Stimulated activated CD4-positive, alpha-beta T cell treated with anti-CD3 and anti-CD28 coated beads, Interleukin-4, amount 100 ng/mL, for 4 hours (primary cell): Measurements from ENCODE around the gene LRTM1.

Experiments
- DNase-seq, 2 experiments: peaks; one replicate each; pipeline ENCODE4 v3.0.0-alpha.2; 2020

The LRTM1 gene

DNA sequence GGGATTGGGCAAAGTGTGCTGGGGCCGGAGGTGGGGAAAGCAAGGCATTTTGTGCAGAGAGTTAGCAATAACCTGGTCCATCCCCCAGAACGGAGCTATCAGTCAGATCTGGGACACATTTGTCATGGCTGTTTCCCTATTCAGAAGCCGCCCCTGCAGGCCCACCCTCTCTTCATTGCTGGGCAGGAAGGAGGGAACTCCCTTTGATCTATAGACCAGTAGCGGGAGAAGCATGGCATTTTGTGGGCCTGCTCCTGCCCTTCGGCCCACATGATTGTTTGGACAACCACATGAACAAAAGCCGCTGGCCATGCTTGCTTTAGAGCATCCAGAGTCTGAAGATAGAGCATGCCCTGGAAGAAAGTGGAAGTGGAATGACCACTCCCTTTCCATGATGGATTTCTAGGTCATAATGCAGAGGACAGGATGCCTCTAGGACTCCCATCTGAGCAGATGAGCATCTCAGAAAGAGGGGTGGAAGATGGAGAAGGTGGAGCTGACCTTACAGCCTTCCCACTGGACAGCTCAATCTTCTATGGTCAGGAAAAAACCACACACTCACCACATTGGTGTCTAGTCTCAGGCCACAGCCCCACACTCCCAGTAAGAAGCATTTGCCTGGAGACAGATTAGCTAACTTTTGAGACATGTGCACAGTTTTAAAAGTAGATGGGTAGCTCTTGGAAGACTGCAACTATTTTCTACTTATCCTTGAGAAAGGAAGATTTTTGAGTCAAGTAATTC lies 11.9 kb upstream of the LRTM1 start:
- DNase-seq, result no peak

DNA sequence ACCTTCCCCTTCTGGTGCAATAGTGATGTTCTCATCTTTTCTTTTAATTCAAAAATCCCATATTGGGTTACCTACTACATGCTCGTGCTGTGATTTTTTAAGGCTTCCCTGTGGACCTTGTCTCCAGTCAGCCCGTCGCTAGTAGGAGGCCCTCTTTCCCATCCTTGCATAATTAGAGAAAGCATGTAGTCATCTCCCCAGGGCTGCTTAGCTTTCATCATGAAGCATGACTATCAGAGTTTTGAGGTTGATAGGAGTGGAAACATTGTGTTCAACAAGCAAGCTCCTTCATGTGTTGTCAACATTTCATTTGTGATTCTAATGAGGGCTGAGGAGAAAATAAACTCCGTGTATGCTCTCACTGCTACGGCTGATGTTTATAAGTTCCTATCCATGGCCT lies 8.7 kb upstream of the LRTM1 start:
- no peak for DNase-seq

DNA sequence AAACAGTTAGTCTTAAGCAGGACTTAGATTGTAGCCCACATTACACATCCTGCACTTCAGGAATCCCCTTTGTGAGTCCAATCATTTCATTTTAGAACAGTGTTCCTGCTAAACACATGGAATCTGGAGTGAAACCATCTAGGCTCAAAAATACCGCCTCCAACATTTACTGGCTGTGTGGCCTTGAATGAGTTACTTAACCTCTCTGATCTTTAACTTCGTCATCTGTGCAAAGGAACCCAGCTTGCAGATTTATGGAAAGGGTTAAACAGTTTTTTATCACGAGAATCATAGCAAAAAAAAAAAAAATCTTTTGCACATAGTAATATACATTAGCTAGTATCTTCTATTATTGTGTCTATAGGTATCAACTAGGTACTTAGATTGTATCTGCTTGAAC lies 8.0 kb upstream of the LRTM1 start:
- no peak for DNase-seq

DNA sequence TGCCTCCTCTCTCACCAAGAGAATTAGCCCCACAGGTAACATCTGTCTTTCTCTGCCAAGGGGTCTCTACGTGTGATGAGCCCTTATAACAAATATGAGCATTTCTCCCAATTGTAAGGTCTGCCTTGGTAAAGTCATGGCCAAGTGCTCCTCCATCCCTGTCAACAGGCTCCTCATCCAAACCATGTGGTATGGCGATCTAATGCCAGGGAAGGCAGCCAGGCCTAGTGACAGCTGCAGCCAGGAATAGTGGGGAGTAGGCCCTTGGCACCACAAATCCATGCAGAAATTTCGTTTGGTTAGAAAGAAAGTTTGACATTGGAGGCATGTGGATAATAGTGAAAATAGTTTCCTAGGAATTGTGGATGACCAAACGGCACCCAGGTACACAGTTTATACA lies 4.7 kb upstream of the LRTM1 start:
- DNase-seq, result no peak

DNA sequence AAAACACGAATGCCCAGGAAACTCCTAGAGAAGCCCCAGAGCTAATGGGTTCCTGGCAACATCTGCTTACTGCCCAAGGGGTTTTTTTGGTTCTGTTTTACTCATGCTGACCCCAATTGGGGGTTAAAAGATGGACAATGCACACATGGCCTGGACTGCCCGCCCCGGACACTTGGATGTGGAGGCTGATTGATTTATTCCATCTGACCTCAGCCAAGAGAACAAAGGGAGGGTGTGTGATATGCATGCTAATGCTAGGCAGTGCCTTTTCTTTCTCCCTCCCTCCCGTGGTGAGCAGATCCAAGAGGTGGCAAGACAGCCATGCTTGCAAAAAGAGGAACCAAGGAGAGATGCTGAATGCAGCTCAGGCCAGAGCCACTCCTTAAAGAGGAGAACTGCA lies 3.3 kb upstream of the LRTM1 start:
- no peak for DNase-seq

DNA sequence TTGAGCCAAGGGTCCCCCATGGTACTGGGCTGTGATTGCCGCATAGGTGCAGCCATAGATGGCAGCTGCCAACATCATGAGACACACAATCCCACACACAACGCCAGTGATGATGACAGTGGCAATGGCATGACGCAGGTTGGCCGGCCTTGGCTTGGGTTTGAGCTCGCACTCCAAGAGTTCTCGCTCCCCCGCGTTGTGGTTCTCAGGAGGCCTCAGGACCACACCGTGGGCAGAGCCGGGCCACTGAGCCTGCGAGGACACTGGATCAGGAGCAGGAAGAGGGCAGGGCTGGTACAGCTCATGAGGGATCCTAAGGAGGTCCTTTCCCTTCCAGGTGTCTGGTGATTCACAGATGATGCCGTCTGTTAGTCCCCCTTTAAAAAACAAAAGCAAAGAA lies 9.3 kb downstream of the LRTM1 start:
- DNase-seq, result no peak

DNA sequence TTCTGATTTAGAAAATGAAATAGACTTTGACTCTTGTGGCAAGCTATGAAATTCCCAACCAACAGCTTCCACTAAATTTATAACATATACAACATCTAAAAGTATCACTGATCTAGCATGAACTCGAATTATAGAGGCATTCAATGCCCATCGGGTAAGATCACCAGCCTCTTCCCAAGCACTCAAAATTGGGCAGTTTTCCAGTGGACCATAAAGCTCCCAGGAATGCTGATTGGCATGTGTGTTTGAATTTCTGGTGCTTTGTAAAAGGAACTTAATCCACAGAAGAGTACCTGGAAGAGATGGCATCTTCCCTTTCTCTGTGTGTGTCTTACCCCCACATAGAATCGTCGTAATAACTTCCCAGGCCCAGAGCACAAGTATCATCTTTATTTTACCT lies 10.0 kb downstream of the LRTM1 start:
- DNase-seq, result no peak

DNA sequence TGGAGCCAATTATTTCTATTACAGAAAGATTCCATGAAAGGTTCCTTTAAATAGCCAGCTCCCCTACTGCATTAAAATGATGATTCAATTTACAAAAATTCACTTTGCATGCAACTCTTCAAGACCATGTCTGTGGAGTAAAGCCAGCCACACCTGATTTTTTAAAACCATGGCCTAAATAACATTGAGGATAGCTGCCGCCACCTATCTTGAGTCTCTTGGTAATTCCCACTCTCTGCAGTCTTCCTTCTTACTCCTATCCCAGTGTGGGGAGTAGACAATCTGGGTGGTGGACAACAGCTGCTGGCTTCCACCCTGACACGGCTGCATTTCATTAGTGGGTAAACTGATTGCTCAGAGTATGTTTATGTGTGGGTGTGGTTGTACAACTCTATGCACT lies 10.7 kb downstream of the LRTM1 start:
- DNase-seq, result no peak

DNA sequence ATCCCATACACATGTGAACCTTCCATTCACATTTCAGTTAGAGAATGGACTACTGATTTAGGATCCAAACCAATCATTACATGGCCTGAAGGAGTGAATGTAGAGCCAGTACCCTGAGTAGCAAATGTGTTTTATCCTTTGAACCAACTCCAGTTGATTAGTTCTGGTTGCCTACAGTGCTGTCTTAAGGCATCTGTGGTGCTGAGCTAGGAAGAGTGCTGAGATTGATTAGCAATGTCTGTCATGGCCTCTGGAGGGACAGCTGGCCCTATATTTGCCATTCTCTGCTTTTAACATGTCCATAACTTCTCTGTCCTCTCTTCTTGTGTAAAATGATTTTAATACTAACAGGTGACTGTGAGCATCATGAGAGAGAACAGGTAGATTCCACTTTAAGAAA lies 11.1 kb downstream of the LRTM1 start:
- DNase-seq, result no peak

DNA sequence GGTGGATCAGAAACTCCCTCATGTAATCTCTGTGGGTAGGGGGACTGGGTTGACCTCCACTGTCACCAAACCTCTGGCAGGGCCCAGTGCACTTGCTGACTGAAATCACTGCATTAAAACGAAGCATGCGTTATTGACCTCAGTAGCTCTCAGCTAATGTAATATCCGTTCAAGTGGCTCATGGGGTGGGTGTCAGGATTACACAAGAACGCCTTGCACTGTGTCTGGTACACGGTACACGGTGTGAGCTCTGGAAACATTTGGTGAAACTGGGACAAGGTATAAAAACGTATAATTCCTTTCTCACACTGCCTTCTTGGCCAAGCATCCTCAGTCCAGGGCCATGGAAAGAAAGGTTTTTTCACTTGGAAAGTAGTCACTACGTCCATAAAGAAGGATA lies 11.9 kb downstream of the LRTM1 start:
- DNase-seq, result no peak

DNA sequence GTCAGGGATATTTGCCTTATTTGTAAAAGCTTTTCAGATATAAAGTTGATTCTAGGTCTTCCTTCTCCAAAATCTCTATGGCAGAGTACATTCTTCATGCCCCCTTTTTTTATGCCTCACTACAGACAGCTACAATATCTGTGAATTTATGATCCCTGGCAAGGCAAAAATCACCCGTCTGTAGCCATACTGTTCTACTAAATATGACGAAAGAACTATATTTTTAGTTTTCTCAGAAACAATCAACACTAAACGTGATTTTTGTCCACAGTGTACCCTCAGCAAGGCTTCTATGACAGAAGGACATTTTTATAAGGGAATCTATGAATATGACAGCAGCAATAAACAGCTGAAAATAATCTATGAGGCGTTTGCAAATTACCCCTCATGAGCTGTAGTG lies 12.7 kb downstream of the LRTM1 start:
- DNase-seq, result no peak

DNA sequence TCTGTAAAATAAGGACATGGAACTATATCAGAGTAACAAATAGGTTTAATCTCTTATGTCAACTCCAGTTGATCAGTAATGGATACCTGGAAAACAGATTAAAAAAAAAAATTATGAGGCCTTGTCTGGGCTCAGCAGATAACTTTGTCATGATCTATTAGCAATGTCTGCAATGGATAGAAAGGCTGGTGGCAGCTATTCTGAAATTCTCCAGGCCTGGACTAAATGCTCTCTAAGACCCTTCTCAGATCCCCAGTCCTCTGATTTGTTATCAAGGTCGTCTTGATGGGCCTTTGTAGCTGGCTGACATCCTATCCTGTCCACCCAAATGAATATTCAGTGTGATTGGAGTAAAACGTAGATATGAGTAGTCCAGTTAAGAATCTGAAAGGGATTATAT lies 13.7 kb downstream of the LRTM1 start:
- DNase-seq, result no peak

DNA sequence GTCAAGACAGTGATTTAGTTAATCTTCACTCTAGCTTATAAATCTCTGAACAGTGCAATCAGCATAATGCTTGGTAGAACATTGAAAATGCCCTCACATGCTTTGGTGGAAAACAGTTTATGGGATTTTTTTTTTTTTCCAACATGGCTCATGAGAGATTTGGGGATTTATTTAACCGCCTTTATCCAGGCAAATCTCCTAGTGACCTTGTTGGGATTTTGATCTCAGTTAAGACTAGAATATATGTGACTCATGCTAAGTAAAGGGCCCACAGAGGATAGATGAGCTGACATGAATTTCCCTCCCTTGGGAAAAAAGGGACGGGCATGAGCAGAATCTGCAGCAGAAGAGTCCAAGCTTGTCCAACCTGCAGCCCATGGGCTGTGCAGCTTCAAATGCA lies 18.7 kb downstream of the LRTM1 start:
- no peak for DNase-seq

DNA sequence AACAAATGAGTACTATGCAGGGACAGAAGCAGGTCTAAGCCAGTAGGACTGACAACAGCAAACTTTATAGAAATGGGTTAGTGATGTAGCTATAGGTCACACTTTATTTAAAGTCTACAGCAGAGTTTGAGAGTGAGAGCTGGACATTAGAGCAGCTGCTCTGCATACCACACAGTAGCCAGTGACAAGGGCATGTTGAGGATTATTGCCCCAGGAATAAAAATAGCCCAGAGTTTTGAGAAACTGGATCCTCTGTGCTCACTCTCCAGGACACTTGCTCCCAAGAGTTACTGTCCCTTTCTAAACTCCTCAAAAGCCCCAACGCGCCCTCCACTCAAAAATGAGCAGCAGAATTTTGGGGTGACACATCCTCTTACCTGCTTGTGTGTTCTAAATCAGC lies 21.1 kb downstream of the LRTM1 start:
- no peak for DNase-seq

DNA sequence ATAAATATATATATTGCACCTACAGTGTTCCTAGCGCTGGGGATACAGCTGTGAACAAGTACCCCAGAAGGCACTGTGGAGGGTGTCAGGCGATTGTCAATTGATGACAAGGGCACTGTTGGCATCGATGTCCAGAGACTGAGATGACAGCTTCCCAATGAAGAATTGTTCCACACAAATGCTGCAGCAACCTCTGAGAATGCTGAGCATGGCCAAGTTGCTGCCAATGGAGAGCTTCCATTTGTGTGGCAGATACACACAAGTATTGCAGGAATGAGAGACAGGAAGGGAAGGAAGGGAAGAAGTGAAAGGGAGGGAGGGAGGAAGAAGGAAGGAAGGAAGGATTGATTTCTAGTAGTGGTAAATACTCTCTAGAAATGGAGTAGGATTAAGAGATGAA lies 21.9 kb downstream of the LRTM1 start:
- no peak for DNase-seq

DNA sequence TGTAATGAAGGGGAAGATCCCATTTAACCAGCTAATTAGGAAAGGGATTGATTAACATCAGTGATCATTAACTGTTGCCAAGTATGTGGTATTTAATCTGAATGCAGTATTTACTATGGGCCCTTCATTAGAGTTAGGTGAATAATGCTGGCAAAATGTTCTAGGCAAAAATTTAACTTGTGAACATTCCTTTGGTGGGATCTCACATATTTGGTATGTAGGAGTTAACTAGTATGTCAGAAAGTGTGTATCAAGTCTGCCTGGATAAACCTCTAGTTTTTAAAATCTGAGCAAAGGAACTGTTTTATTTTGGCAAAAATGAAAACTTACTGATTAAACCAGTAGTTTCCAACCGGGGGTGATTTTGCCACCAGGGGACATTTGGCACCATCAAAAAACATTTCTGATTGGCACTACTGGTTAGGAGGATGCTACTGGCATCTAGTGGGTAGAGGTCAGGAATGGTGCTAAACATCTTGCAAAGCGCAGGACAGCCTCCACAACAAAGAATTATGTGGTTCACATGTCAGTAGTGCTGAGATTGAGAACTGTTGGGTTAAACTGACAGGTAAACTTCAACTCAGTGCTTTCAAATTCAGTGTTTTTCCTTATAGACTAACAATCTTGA lies 22.5 kb downstream of the LRTM1 start:
- DNase-seq, result no peak

DNA sequence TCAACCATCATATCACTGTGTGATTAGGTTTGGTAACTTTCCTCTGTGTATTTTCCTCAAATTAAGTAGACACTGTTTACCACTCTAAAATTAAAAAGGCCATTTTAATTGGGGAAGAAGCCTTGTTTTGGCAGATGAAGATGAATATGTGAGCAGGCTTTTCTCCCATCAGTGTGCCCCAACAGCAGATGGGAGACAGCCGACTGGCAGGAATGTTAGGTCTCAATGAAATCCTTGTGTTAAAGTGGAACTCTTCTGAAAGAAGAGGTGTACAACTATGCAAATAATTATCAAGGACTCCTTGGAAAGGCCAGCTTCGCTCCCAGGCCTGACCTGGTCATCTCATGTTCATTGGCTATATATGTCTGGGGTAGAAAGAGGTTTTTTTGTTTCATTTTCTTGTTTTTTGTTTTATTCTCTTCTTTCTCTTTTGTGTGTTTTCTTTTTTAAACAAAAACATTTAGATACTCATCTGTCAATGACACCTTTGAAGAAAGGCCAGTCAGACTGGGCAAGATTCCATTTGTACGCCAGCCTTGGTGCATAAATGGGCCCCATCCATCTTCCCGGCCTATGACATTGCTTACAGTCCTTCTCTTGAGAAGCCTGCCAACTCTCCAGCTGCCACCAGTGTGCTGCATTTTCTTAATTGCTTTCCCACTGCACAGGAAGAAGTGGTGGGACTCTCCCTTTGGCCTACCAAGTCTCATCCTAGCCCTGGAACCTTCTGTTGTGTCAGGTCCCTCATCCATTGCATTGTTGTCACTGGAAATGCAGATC lies 25.8 kb downstream of the LRTM1 start:
- DNase-seq, result no peak

DNA sequence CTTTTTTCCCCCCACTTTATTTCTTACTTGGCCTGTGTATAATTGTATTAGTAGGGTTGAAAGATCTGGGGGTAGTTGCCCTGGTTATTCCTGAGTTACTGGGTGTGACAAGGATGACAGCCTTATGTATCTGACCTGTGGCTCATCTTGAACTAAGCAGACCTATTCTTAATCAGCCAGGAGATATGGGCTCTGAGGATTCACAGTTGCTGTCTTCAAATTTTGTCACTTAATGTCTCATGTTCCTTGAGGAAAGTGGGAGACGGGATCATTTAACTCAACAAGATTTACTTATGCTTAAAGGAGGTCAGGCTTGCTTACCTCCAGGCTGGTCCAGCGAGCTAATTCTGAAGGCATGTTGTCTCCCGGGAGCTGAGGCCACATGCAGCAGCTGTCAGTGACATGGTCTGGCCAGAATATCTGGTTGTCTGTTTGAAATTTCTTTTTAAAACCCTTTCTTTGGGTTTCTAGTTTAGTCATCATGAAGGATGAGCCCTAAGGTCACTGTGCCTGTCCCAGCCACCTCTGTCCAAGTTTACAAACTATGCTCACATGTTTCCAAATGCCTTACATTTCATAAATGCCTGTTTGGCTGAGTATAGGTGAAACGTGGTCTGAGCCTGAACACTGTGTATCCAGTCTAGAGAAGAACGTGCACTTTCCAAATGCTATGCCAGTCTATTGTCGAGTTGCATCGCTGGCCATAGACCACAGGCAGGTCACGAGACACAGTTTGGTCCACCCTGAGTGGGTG lies 26.8 kb downstream of the LRTM1 start:
- no peak for DNase-seq

DNA sequence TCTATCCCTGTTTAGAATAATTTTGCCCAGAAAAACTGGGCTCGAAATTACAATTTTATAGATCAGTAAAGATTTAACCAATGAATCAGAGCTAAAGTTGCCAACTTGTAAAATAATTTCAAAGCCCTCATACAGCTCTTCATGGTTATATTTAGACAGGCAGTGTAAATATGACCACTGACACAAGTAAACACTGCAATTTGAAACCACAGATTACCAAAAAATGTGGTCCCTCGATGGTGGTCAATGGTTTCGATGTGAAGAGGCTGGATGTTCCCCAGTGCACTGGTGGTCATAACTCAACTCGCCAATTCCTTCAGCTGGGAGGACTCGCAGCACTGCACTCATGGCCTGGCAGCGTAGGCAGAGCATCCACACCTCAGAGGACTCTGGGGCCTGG lies 28.6 kb downstream of the LRTM1 start:
- DNase-seq, result no peak

DNA sequence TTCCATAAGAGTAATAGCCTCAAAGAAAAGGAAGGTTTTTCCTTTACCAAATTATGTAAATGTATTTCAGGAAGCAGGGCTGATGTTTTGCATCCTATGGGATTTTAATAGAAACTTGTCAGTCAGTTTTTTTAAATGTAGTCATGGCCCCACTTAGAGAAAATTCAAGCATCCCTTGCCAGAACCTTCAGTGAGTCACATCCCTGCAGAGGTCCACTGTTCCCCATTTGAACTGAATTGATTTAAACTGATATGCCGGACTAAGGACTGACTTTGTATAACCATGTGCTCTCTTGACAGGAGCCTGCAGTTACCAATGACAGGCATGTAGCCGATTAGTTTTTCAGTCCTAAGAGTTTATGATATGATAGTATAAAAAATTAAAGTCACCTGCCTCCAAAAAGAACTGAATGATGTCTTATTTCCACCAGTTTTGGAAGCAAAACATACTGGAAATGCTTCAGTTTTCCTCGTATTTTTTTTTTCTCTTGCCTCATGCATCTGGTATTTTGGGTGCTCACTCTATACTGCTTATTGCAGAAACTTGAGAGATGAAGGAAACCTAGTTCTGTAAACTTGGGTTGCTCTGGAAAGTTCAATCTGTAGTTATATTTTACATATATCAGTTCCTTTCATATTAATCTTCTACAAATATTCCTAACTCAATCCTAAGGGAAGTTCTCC lies 30.7 kb downstream of the LRTM1 start:
- no peak for DNase-seq

DNA sequence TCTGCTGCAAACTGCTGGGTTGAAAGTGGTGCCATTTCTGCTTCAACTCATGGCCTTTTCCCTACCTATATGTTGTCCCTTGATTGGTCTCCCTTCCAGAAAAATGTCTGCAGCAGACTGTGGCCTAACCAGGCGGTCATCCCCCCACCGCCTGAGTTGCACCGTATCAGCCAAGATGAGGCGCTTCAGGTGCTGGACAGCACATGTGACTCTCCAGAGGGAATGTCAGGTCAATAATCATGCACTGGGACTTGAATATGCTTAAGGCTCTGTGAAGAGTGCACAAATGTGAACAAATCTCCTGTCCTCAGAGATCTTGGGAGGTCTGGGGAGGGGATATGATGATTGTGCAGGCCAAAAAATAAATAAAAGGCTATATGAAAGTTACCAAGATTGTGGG lies 32.2 kb downstream of the LRTM1 start:
- no peak for DNase-seq

DNA sequence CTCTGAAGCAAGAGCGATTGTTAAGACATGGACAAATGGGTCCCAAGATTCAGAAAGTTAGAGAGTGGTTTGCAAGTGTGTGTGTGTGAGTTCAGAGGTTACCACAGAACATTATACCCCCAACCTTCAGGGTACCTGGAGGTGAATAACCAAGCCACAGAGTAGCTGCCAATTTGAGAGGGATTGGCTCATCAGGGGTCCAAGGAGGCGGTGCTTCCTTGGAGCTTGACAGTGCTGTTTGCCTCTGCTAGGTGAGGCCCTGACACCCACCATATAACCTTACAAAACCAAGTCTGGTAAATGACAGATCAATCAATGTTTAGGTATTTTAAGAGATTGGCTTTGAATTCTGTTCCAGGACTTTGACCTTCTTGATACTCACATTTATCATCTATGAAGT lies 35.7 kb downstream of the LRTM1 start:
- DNase-seq, result no peak

DNA sequence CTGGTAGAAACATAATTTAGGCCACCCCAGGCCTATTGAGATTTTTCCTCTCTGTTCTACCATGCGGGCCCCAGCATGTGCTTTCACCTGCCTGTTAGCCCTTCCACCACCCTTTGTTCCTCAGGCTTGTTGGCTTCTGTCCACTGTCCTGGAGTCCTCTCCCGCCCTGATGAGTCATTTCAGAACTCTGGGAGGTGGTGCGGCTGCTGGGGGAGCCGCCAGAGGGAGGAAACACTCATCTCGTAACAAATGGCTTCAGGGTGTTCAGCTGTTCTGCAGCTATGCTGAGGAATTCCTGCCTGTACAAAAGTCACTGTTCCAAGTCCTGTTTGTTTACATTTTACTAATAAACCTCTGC lies 36.3 kb downstream of the LRTM1 start:
- DNase-seq, result no peak
